GM18870 (cell line): ENCODE data around the gene ZFYVE28.
"Not testable (repeated sequence)": the region's sequence is repeated elsewhere in the genome, so short reads cannot be mapped to it uniquely, and the experiment has no call there.

ENCODE experiments used
- ATAC-seq: cut with Tn5 transposase; IDR thresholded peaks from one replicate; pipeline ENCODE4 v1.9.1; 2021; ENCODE audit warnings: moderate library complexity; ENCODE audit not compliant: unreplicated experiment

Gene ZFYVE28

GRCh38 chr4:2275546-2276251 is 142.7 kb downstream of the ZFYVE28 start:
- no peak for ATAC-seq

GRCh38 chr4:2275044-2275397 is 143.4 kb downstream of the ZFYVE28 start:
- ATAC-seq, result not testable (repeated sequence)

- ATAC-seq, result no peak
Measured at GRCh38 chr4:2274320-2275043, 144.0 kb downstream of the ZFYVE28 start.

- ATAC-seq, result no peak
Measured at GRCh38 chr4:2273657-2274319, 144.7 kb downstream of the ZFYVE28 start.

- ATAC-seq, result no peak
Measured at GRCh38 chr4:2273221-2273620, 145.2 kb downstream of the ZFYVE28 start.

GRCh38 chr4:2272828-2273120 is 145.7 kb downstream of the ZFYVE28 start:
- ATAC-seq, result no peak

GRCh38 chr4:2272026-2272827 is 146.2 kb downstream of the ZFYVE28 start:
- ATAC-seq, result no peak

- ATAC-seq, result no peak
Measured at GRCh38 chr4:2271279-2272025, 147.0 kb downstream of the ZFYVE28 start.

GRCh38 chr4:2270341-2271165 is 147.9 kb downstream of the ZFYVE28 start:
- no peak for ATAC-seq

GRCh38 chr4:2269618-2270163 is 148.8 kb downstream of the ZFYVE28 start:
- no peak for ATAC-seq

GRCh38 chr4:2269206-2269531 is 149.3 kb downstream of the ZFYVE28 start:
- no peak for ATAC-seq

GRCh38 chr4:2268357-2269205 is 149.9 kb downstream of the ZFYVE28 start:
- ATAC-seq, result no peak

GRCh38 chr4:2267841-2268240 is 150.6 kb downstream of the ZFYVE28 start:
- no peak for ATAC-seq

- ATAC-seq, result no peak
Measured at GRCh38 chr4:2267320-2267811, 151.1 kb downstream of the ZFYVE28 start.

- no peak for ATAC-seq
Measured at GRCh38 chr4:2266821-2267220, 151.6 kb downstream of the ZFYVE28 start.

GRCh38 chr4:2266181-2266580 is 152.3 kb downstream of the ZFYVE28 start:
- ATAC-seq, result no peak

GRCh38 chr4:2265113-2266110 is 153.0 kb downstream of the ZFYVE28 start:
- ATAC-seq, result no peak
